K562 (cell line): ENCODE data around the gene SLC5A5.

Experiments used
- CREM ChIP-seq: IDR thresholded peaks from 2 replicates; pipeline ENCODE4 v1.6.1; 2014; ENCODE audit warnings: antibody characterized with exemption, low read depth
- FOS ChIP-seq: IDR thresholded peaks from 3 replicates; pipeline ENCODE4 v1.6.1; 2011; ENCODE audit not compliant: insufficient read length; ENCODE audit errors: extremely low read depth
- NFIC ChIP-seq: fragments of 450-650 bp; IDR thresholded peaks from 2 replicates; pipeline ENCODE4 v1.6.1; 2017; ENCODE audit warnings: mild to moderate bottlenecking, inconsistent platforms
- ZBTB8A ChIP-seq: fragments of 450-650 bp; IDR thresholded peaks from 2 replicates; pipeline ENCODE4 v1.6.1; 2018; ENCODE audit warnings: mild to moderate bottlenecking, moderate library complexity; ENCODE audit not compliant: partially characterized antibody
- ZNF224 ChIP-seq: sonication (generic); formaldehyde crosslinking; IDR thresholded peaks from 2 replicates; pipeline ENCODE4 v1.8.0; 2022; ENCODE audit warnings: mild to moderate bottlenecking, missing genetic modification reagents
- TF ChIP-seq, protein P1 (sequence below), 3 experiments: IDR thresholded peaks in 2 of 3; conservative IDR thresholded peaks in 1 of 3; 2 replicates each; pipeline ENCODE4 v1.5.1; 2011 to 2012; ENCODE audit warnings: low read length in 3 of 3, mild to moderate bottlenecking in 3 of 3, control low read depth in 2 of 3, improper control_type of control experiment in 1 of 3, inconsistent platforms in 1 of 3, low read depth in 1 of 3, mixed read lengths in 1 of 3, moderate library complexity in 1 of 3; ENCODE audit not compliant: insufficient read depth in 2 of 3

DNA sequence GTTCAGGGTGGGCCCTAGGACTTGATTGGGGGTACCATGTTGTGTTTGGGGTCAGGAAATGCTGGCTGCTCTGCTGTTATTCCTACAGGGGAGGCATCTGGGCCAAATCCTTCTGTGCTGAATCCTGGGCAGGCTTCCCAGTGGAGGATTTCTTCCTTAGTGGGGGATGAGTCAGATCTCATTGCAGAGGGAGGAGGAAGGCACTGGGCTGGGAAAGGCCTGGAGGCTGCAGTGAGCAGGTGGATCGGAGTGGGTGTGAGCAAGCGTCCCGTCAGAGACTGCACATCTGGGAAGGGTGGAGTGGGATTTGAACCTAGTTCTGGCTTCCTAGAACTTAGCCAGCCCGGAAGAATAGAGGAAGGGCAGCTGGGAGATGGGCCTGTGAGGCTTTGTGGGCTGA, 72.6 kb downstream of the SLC5A5 start:
- TF ChIP-seq, protein P1, sequence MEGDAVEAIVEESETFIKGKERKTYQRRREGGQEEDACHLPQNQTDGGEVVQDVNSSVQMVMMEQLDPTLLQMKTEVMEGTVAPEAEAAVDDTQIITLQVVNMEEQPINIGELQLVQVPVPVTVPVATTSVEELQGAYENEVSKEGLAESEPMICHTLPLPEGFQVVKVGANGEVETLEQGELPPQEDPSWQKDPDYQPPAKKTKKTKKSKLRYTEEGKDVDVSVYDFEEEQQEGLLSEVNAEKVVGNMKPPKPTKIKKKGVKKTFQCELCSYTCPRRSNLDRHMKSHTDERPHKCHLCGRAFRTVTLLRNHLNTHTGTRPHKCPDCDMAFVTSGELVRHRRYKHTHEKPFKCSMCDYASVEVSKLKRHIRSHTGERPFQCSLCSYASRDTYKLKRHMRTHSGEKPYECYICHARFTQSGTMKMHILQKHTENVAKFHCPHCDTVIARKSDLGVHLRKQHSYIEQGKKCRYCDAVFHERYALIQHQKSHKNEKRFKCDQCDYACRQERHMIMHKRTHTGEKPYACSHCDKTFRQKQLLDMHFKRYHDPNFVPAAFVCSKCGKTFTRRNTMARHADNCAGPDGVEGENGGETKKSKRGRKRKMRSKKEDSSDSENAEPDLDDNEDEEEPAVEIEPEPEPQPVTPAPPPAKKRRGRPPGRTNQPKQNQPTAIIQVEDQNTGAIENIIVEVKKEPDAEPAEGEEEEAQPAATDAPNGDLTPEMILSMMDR (IDR thresholded peaks at IDR 0.05 in 2 of 3, conservative IDR thresholded peaks at IDR 0.05 in 1 of 3; ENCODE audit: insufficient read depth in 2 of 3, low read depth in 1 of 3, low read length in 3 of 3): no peak
- TF ChIP-seq FOS: no peak
- TF ChIP-seq ZBTB8A: no peak
- TF ChIP-seq ZNF224 (CRISPR knock-in tag): no peak
- no peak for TF ChIP-seq NFIC
- TF ChIP-seq CREM: no peak
